Mesothelial cell of epicardium (in vitro differentiated cells): ENCODE data around the gene AFAP1L1. TPM values are rescaled to one million over a fixed set of nuclear protein-coding genes. Genes with fewer than 3 reads are reported as not detected.

ENCODE experiments used
- DNase-seq, 2 experiments: peaks; one replicate each; pipeline ENCODE4 v3.0.0; 2021; ENCODE audit warnings: low spot score in 2 of 2; ENCODE audit not compliant: unreplicated experiment in 2 of 2
- H3K27ac Mint-ChIP-seq: 2 replicates; pipeline ENCODE4 v1.8.0; 2021; ENCODE audit warnings: mixed read lengths
- H3K27me3 Mint-ChIP-seq: 2 replicates; pipeline ENCODE4 v1.8.0; 2021; ENCODE audit warnings: low read depth, mixed read lengths
- H3K36me3 Mint-ChIP-seq: 2 replicates; pipeline ENCODE4 v1.8.0; 2021; ENCODE audit warnings: mixed read lengths
- H3K4me1 Mint-ChIP-seq: 2 replicates; pipeline ENCODE4 v1.8.0; 2021; ENCODE audit warnings: mixed read lengths
- H3K4me3 Mint-ChIP-seq: 2 replicates; pipeline ENCODE4 v1.8.0; 2021; ENCODE audit warnings: mild to moderate bottlenecking, moderate library complexity, mixed read lengths
- H3K9me3 Mint-ChIP-seq: 2 replicates; pipeline ENCODE4 v1.8.0; 2021; ENCODE audit warnings: mixed read lengths
- CTCF ChIP-seq: fragments of 200-600 bp; sonication (generic); IDR thresholded peaks from one replicate; pipeline ENCODE4 v1.5.0; 2021; ENCODE audit warnings: antibody characterized with exemption; ENCODE audit not compliant: unreplicated experiment
- total RNA-seq: library from RNA; stranded (reverse); gene quantifications from 3 replicates; pipeline ENCODE4 v1.2.1, GENCODE V29; 2021

AFAP1L1 gene
- total RNA-seq, 1 donor from 2014 or later = 0.63 TPM

GRCh38 chr5:149229298-149229937, 42.2 kb upstream of the AFAP1L1 start:
- no peak for DNase-seq
- no peaks in the 10 kb centered on the region for H3K36me3 Mint-ChIP-seq
- no peaks in the 10 kb centered on the region for H3K9me3 Mint-ChIP-seq
- no peak overlapping the region for H3K4me3 Mint-ChIP-seq
- TF ChIP-seq CTCF = no peak
- H3K27me3 Mint-ChIP-seq = peaks cover 55% of the 10 kb centered on the region
- H3K4me1 Mint-ChIP-seq = no peaks in the 10 kb centered on the region
- no peak overlapping the region for H3K27ac Mint-ChIP-seq

- no peak for TF ChIP-seq CTCF
- no peak overlapping the region for H3K27ac Mint-ChIP-seq
- H3K9me3 Mint-ChIP-seq = no peaks in the 10 kb centered on the region
- no peak overlapping the region for H3K4me3 Mint-ChIP-seq
- DNase-seq = no peak
- no peaks in the 10 kb centered on the region for H3K4me1 Mint-ChIP-seq
- H3K36me3 Mint-ChIP-seq = no peaks in the 10 kb centered on the region
- H3K27me3 Mint-ChIP-seq = peaks cover 96% of the 10 kb centered on the region
Measured at GRCh38 chr5:149235841-149236240, 35.8 kb upstream of the AFAP1L1 start.

GRCh38 chr5:149237662-149238061, 34.0 kb upstream of the AFAP1L1 start:
- Mint-ChIP-seq H3K27ac (no peak overlapping the region), H3K36me3 (no peaks in the 10 kb centered on the region), H3K4me3 (no peak overlapping the region), H3K9me3 (no peaks in the 10 kb centered on the region), H3K4me1 (no peaks in the 10 kb centered on the region), H3K27me3 (peaks cover 96% of the 10 kb centered on the region)
- TF ChIP-seq CTCF = no peak
- DNase-seq = no peak

GRCh38 chr5:149238540-149238939, 33.1 kb upstream of the AFAP1L1 start:
- TF ChIP-seq CTCF = no peak
- Mint-ChIP-seq H3K27ac (no peak overlapping the region), H3K4me1 (no peaks in the 10 kb centered on the region), H3K27me3 (peaks cover 97% of the 10 kb centered on the region), H3K36me3 (no peaks in the 10 kb centered on the region), H3K9me3 (no peaks in the 10 kb centered on the region), H3K4me3 (no peak overlapping the region)
- DNase-seq = no peak

GRCh38 chr5:149239917-149240316, 31.7 kb upstream of the AFAP1L1 start:
- TF ChIP-seq CTCF = no peak
- H3K36me3 Mint-ChIP-seq = no peaks in the 10 kb centered on the region
- no peak overlapping the region for H3K27ac Mint-ChIP-seq
- no peaks in the 10 kb centered on the region for H3K9me3 Mint-ChIP-seq
- H3K4me1 Mint-ChIP-seq = no peaks in the 10 kb centered on the region
- DNase-seq = no peak
- H3K4me3 Mint-ChIP-seq = no peak overlapping the region
- H3K27me3 Mint-ChIP-seq = peaks cover 92% of the 10 kb centered on the region
